HFF-Myc (cell line): Measurements from ENCODE around the gene ART5.

Experiments
- DNase-seq: peaks from one replicate; pipeline ENCODE4 v3.0.0-alpha.2; 2011; ENCODE audit warnings: low read depth; ENCODE audit errors: extremely low read depth
- H3K4me3 ChIP-seq: replicated peaks from 2 replicates; pipeline ENCODE4 v1.5.1; 2011; ENCODE audit warnings: low read depth, mild to moderate bottlenecking, control low read depth, low read length
- CTCF ChIP-seq: IDR thresholded peaks from 2 replicates; pipeline ENCODE4 v1.5.1; 2012; ENCODE audit warnings: mild to moderate bottlenecking, low read depth, low read length, control low read depth; ENCODE audit errors: missing control alignments

Gene ART5

GRCh38 chr11:3632070-3632660 is 9.6 kb downstream of the ART5 start:
- DNase-seq: no peak

GRCh38 chr11:3631331-3631730 is 10.5 kb downstream of the ART5 start:
- no peak for TF ChIP-seq CTCF
- H3K4me3 ChIP-seq: no peak overlapping the region
- DNase-seq: no peak

More at GRCh38 chr11:3632070-3632660, 9.6 kb downstream of the ART5 start:
- H3K4me3 ChIP-seq: no peak overlapping the region
- no peak for TF ChIP-seq CTCF

GRCh38 chr11:3627291-3627690 is 14.5 kb downstream of the ART5 start:
- no peak for DNase-seq
- TF ChIP-seq CTCF: no peak
- no peak overlapping the region for H3K4me3 ChIP-seq

- no peak for DNase-seq
- TF ChIP-seq CTCF: no peak
- no peak overlapping the region for H3K4me3 ChIP-seq
These were observed 15.4 kb downstream of the ART5 start for GRCh38 chr11:3626250-3626960.

- no peak for TF ChIP-seq CTCF
- no peak for DNase-seq
- no peak overlapping the region for H3K4me3 ChIP-seq
These were observed 17.9 kb downstream of the ART5 start for GRCh38 chr11:3623767-3624458.

- H3K4me3 ChIP-seq: no peak overlapping the region
- DNase-seq: no peak
- no peak for TF ChIP-seq CTCF
These were observed 18.7 kb downstream of the ART5 start for GRCh38 chr11:3623121-3623520.
